Activated B cell treated with CpG ODN at 0.5 μM for 24 hours (primary cell): ENCODE results near the gene MIDN. TPM values are rescaled to one million over a fixed set of nuclear protein-coding genes. Genes with fewer than 3 reads are reported as not detected.

Experiments used
- ATAC-seq: fragments of 200-7000 bp; cut with Tn5 transposase; one replicate; pipeline ENCODE4 v1.10.0; 2021; ENCODE audit warnings: low read depth, mild to moderate bottlenecking, moderate library complexity
- CTCF ChIA-PET: fragments of 350-600 bp; sonication (Branson Sonifier 250); formaldehyde crosslinking; loops from one replicate; lab custom pipeline; 2021; ENCODE audit warnings: antibody characterized with exemption; lab: Charles Lee
- POLR2A ChIA-PET: fragments of 350-600 bp; sonication (Branson Sonifier 250); formaldehyde crosslinking; loops from one replicate; lab custom pipeline; 2021; ENCODE audit warnings: antibody characterized with exemption; lab: Charles Lee
- DNase-seq: peaks from one replicate; pipeline ENCODE4 v3.0.0; 2022
- H3K27ac Mint-ChIP-seq: one replicate; pipeline ENCODE4 v1.8.0; 2020; ENCODE audit warnings: mixed read lengths
- H3K27me3 Mint-ChIP-seq: one replicate; pipeline ENCODE4 v1.8.0; 2021; ENCODE audit warnings: mixed read lengths
- H3K36me3 Mint-ChIP-seq: one replicate; pipeline ENCODE4 v1.8.0; 2021; ENCODE audit warnings: low read depth, mixed read lengths
- H3K4me1 Mint-ChIP-seq: one replicate; pipeline ENCODE4 v1.8.0; 2021; ENCODE audit warnings: mixed read lengths
- H3K4me3 Mint-ChIP-seq: one replicate; pipeline ENCODE4 v1.8.0; 2020; ENCODE audit warnings: mild to moderate bottlenecking, mixed read lengths
- H3K9me3 Mint-ChIP-seq: one replicate; pipeline ENCODE4 v1.8.0; 2020; ENCODE audit warnings: mixed read lengths
- intact Hi-C: fragments of 100-400 bp; cut with micrococcal nuclease; formaldehyde crosslinking; loops from one replicate; pipeline ENCODE4 v1.15.1; 2024
- total RNA-seq: library from RNA; stranded (reverse); gene quantifications from 2 replicates; pipeline ENCODE4 v1.2.3, GENCODE V29; 2022
- TF ChIP-seq, protein P1 (sequence below): fragments of 200-600 bp; IDR thresholded peaks from one replicate; pipeline ENCODE4 v1.8.0; 2022; ENCODE audit warnings: antibody characterized with exemption, mild to moderate bottlenecking

MIDN gene
- total RNA-seq, 1 donor from 2014 or later = 68.4 TPM

DNA sequence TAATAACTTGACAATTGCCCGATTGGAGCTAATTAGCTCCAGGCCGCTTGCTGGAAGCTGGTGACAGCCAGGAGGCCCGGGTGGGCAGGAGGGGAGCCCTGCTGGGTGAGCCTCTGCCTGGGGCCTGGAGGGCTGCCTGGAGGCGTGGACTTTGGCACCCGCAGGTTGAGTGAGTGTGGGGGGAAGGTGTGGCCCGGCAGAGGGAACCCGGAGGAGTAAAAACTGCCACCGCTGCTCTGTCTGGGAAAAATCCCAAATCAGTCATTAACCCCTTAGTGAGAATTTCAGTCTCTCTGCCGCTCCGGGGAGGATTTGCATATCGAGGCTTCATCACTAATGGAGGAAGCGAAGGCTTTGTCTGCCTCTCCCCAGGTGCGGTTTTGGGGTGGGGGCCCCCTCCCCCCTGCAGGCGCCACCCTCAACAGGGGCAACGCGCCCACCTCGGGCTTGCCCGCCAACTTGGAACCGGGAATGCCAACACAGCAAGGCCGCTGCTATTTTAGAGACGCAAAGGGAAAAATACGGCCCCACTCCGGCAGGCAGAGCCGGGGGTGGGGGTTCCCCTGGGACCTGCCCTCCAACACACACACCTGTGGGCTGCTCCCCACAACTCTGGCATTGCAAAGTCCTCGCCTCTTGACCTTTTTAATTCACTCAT lies 43.5 kb downstream of the MIDN start:
- Mint-ChIP-seq H3K4me3 (no peak overlapping the region), H3K36me3 (no peaks in the 10 kb centered on the region), H3K27me3 (peaks cover 20% of the 10 kb centered on the region), H3K9me3 (no peaks in the 10 kb centered on the region), H3K4me1 (peaks cover 9% of the 10 kb centered on the region), H3K27ac (no peak overlapping the region)
- DNase-seq = no peak
- TF ChIP-seq, protein P1, sequence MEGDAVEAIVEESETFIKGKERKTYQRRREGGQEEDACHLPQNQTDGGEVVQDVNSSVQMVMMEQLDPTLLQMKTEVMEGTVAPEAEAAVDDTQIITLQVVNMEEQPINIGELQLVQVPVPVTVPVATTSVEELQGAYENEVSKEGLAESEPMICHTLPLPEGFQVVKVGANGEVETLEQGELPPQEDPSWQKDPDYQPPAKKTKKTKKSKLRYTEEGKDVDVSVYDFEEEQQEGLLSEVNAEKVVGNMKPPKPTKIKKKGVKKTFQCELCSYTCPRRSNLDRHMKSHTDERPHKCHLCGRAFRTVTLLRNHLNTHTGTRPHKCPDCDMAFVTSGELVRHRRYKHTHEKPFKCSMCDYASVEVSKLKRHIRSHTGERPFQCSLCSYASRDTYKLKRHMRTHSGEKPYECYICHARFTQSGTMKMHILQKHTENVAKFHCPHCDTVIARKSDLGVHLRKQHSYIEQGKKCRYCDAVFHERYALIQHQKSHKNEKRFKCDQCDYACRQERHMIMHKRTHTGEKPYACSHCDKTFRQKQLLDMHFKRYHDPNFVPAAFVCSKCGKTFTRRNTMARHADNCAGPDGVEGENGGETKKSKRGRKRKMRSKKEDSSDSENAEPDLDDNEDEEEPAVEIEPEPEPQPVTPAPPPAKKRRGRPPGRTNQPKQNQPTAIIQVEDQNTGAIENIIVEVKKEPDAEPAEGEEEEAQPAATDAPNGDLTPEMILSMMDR = no peak
- no peak for ATAC-seq
- intact Hi-C loops = no loop called here
- ChIA-PET POLR2A (interaction anchor here (0.6 kb wide), 1 partner anchor 1566 kb away, joined by 5 read pairs; no protein-coding TSS in a partner anchor), CTCF (no interaction called here)

DNA sequence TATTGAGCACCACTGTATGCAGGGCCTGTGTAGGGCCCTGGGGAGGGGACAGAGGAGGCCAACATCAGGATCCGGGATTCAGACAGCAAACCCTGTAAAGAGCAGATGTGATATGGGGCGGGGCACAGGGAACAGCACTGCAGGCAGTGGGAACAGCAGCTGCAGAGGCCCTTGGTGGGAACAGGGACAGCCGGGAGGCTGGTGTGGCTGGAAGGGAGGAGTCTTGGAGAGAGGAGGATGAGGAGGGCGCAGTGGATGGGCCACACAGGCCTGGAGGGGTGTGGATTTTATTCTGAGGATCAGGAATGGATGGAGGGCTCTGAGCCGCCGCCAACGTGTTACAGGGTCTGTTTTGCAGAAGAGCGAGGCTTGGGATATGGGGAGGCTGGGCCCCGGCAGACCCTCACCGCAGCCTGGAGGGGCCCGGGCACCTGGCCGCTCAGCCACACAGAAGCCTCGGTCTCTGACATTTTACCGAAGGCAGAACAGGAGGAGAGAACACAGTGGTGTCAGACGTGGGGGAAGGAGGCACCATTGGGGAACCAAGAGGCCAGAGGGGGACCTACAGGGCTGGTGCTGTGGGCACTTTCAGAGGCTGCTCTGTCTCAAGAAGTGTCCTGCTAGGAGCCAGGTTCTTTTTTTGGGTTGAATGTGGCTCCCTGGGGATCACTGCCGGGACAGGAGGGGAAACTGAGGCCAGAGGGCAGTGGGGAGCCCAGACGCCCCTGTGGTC lies 44.2 kb downstream of the MIDN start:
- TF ChIP-seq, protein P1 = no peak
- peaks cover 9% of the 10 kb centered on the region for H3K4me1 Mint-ChIP-seq
- ChIA-PET POLR2A (no interaction called here), CTCF (no interaction called here)
- no peaks in the 10 kb centered on the region for H3K36me3 Mint-ChIP-seq
- no peak for ATAC-seq
- no peak overlapping the region for H3K4me3 Mint-ChIP-seq
- intact Hi-C loops = no loop called here
- H3K9me3 Mint-ChIP-seq = no peaks in the 10 kb centered on the region
- H3K27me3 Mint-ChIP-seq = peaks cover 20% of the 10 kb centered on the region
- DNase-seq = no peak
- H3K27ac Mint-ChIP-seq = no peak overlapping the region

DNA sequence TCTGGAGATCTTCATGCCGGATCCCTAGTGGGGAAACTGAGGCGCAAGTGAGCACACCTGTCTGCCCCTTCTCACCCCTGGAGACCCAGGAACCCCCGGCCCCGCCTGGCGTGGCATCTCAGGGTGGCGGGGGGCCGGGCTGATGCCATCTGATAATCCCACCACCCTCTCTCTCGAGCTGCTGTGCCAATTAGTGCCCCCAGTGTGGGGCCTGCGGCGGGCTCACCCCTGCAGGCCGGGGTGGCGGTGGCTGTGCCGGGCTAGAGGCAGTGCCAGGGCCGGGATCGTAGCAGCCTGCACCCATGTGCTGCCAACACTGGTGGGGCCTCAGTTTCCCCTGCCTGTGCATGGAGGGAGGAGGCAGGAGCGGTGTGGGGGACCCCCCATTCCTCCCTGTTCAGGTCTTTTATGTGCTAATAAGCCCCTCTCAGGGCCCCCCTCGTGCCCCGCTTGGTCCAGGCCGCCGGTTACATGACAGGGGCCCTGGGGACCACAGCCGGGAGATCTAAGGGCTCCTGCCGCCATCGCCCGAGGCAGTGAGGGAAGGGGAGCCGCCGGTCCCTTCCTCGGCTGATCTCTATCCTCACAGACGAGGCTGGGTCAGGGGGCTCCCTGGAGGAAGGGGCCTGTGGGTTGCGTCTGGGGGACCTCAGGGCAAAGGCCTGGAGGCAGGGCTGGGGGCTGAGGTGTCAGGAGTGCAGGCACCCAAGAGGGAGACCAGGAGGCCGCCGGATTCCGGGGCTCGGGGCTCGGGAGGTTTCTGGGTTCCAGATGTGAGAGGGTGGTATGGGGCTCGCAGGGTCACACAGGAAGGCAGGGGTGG lies 45.6 kb downstream of the MIDN start:
- H3K27ac Mint-ChIP-seq = no peak overlapping the region
- no peaks in the 10 kb centered on the region for H3K9me3 Mint-ChIP-seq
- ChIA-PET CTCF (no interaction called here), POLR2A (no interaction called here)
- TF ChIP-seq, protein P1 = no peak
- DNase-seq = no peak
- H3K4me3 Mint-ChIP-seq = no peak overlapping the region
- H3K36me3 Mint-ChIP-seq = no peaks in the 10 kb centered on the region
- intact Hi-C loops = no loop called here
- H3K27me3 Mint-ChIP-seq = peaks cover 14% of the 10 kb centered on the region
- ATAC-seq = no peak
- H3K4me1 Mint-ChIP-seq = peaks cover 9% of the 10 kb centered on the region

DNA sequence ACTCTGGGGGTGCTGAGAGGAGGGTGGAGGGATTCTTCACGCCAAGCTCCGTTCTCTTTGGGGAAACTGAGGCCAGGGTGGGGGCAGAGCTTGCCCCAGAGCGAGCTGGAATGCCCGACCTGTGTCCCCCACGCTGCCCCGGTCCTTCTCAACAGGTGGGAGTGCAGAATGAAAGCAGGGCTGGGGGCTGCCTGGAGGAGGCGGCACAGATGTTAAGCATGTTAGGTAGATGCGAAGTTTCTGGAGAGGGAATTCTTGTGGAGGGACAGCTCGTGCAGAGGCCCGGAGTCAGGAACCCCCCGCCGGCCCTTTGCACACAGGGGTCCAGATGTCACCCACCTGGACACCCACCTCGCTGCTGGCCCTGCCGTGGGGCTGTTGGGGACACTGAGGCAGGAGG lies 46.3 kb downstream of the MIDN start:
- Mint-ChIP-seq H3K9me3 (no peaks in the 10 kb centered on the region), H3K27ac (no peak overlapping the region), H3K36me3 (no peaks in the 10 kb centered on the region), H3K4me3 (no peak overlapping the region), H3K27me3 (peaks cover 11% of the 10 kb centered on the region), H3K4me1 (peaks cover 9% of the 10 kb centered on the region)
- ChIA-PET POLR2A (no interaction called here), CTCF (no interaction called here)
- intact Hi-C loops = no loop called here
- TF ChIP-seq, protein P1 = no peak
- ATAC-seq (no peak), DNase-seq (no peak)
